NCI-H1105 (cell line): ENCODE results near the gene MON1B.
"Not testable (repeated sequence)": the region's sequence is repeated elsewhere in the genome, so short reads cannot be mapped to it uniquely, and the experiment has no call there.

Experiments
- DNase-seq: peaks from one replicate; lab custom pipeline; 2025; lab: John Stamatoyannopoulos, UW

Gene MON1B

GRCh38 chr16:77197747-77198146 is 6.8 kb downstream of the MON1B start:
- DNase-seq = no peak

- DNase-seq = no peak
Observed at GRCh38 chr16:77199211-77199610, 8.2 kb downstream of the MON1B start, which contains the start of gene SYCE1L. Gene SYCE1L (plus strand): TSS chr16:77199408. CDS start chr16:77199452, 44 bp downstream.

- no peak for DNase-seq
Observed at GRCh38 chr16:77206533-77206932, 15.5 kb downstream of the MON1B start.

DNA sequence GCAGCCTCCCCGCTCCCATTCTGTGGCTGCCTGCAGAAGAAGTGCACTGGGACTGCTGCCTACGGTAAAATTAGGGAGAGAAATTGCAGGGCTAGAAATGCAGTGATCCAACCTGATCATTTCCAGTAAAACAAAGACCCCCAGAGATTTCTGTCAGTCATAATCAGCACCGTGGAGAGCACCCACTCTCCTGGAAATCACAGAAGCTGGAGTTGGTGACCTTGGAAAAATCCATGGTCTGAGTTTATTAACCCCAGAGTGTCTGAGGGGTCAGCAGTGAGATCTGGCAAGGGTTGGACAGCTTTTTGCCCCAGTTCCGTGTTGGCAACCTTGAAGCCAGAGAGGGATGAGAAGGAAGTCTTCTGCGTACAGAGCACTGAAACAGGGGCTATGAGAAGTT is 16.0 kb downstream of the MON1B start:
- DNase-seq = no peak

- no peak for DNase-seq
Observed at GRCh38 chr16:77208382-77208781, 17.4 kb downstream of the MON1B start.

DNA sequence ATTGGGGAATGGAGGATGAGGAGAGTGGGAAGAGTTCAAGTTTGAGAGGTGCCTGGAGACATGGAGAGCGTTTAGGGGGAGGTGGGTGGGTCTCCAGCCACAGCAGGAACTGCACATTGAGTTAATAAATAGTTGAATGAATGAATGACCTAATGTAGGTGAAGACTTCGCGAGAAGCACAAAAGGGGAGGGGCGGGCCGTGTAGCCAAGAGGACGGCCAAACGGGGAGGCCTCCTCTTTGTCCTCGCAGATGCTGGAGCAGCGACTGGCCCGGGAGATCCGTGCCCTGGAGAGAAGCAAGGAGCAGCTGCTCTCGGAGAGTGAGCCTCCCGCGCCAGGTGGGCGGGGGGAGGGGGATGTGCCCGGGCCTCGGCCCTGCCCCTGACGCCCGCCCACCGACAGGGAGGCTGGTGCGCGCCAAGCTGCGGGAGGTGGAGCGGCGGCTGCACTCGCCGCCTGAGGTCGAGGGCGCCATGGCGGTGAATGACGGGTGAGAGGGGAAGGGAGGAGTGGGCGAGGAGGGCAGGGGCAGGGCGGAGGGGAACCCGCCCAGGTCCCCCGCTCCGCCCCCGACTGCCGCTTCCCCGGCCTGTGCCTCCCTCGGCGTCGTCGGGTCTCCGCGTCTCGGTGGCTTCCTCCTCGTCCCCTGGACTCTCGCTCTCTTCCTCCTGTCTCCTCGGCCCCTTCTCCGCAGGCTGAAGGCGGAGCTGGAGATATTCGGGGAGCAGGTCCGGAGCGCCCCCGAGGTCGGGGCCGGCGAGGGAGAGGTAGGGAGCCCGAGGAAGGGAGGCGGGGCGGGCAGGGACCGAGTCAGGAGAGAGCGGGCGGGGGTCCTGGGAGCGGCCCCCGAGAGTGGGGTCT is 21.1 kb downstream of the MON1B start:
- peak; percentile 85 for DNase-seq

GRCh38 chr16:77212741-77213541 is 22.0 kb downstream of the MON1B start:
- DNase-seq = peak; percentile 56

DNA sequence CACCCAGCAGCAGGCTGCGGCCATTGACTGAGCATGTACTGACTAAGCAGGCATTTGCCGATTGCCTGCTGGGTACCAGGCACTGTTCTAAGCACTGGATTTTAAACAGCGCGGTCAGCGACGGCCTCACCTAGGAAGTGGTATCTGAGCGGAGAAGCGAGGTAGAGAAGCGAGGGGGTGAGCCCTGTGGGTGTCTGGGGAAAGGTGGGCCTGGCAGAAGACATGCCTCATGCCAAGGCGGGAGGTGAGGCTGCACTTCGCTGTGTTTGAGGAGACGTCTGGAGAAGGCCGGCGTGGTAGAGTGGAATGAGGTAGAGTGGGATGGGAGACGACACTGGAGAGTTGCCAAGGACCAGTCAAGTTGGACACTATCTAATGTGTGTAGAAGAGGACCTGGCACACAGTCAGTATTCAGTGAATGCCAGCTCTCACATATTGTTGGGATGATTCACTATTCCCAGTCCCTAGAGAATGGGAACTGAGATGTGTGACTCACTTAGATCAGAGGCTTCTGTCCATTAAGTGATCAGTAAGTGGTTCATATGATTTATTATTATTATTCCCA is 22.6 kb downstream of the MON1B start:
- DNase-seq = no peak

GRCh38 chr16:77214411-77215138 is 23.6 kb downstream of the MON1B start:
- no peak for DNase-seq

DNA sequence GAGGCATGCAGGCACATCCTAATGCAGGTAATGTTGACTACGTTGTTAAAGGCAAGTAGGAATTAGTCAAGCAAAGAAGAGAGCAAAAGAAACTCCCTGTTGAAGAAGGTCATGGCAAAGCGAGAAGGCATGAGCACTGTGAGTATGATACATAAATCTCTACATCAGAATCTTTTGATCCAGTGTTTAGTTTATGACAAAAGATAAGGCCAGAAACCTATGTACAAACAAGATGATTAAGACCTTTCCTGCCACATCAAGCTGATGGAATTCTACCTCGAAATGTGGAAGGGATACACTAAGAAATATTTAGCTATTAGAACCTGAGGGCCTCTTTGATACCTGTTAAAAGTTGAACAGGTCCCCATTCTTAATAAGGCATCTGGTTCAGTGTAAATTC is 28.4 kb downstream of the MON1B start:
- no peak for DNase-seq

- no peak for DNase-seq
Observed at GRCh38 chr16:77220427-77220826, 29.4 kb downstream of the MON1B start.

DNA sequence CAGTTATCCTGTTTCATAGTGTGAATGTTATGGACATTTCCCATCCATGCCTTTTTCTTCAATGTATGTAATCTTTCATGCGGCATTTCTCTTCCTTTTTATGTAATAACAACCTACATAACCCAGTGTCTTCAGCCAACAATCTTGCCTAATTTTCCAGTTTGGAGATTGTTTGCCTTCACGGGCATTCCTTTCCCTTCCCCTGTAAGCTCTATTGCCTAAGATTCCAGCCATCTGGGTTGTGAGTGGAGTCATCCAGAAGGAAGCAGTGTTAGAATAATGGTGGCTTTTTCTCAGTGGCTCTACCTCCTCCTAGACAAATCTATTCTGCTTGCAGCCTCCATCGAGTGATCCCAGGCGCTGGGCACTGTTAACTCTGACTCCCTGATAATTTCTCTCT is 30.5 kb downstream of the MON1B start:
- DNase-seq = no peak

GRCh38 chr16:77223184-77223583 is 32.2 kb downstream of the MON1B start:
- DNase-seq = no peak

- DNase-seq = no peak
Observed at GRCh38 chr16:77225182-77225581, 34.2 kb downstream of the MON1B start.

DNA sequence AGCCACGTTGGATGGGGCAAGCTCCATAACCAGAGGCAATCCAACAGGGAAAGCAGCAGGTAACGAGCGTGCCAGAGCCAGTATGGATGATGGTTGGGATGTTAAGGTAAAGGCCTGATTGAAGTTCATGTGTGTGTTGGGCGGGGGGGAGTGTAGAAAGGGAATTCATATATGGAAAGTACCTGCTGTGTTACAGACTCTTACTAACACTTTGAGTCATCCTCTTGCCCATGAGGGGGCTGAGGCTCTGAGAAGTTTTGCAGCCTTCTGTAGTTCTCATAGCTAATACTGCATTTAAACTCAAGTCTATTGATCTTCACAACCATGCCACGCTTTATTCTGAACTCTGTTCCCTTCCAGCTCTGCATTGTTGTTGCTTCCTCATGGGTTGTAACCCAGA is 36.8 kb downstream of the MON1B start:
- no peak for DNase-seq

- DNase-seq = no peak
Observed at GRCh38 chr16:77231047-77231446, 40.1 kb downstream of the MON1B start.

DNA sequence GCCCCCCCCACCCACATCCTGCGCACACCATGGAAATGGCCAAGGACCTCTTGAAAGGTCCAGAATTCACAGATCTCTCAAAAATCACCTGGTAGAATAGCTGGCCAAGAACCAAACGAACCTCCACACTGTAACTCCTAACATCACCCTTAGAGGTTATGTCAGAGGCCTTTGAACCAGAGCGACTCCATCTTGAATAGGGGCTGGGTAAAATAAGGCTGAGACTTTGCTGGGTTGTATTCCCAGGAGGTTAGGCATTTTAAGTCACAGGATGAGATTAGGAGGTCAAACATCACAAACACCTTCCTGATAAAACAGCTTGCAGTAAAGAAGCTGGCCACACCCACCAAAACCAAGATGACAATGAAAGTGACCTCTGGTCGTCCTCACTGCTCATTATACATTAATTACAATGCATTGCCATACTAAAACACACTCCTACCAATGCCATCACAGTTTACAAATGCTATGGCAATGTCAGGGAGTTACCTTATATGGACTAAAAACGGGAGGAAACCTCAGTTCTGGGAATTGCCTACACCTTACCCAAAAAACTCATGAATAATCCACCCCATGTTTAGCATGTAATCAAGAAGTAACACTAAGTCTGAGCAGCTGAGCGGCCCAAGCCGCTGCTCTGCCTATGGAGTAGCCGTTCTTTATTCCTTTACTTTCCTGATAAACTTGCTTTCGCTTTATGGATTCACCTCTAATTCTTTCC is 43.0 kb downstream of the MON1B start:
- DNase-seq = no peak

- DNase-seq = no peak
Observed at GRCh38 chr16:77234611-77235010, 43.6 kb downstream of the MON1B start.

GRCh38 chr16:77236063-77236511 is 45.1 kb downstream of the MON1B start:
- peak; percentile 42 for DNase-seq

DNA sequence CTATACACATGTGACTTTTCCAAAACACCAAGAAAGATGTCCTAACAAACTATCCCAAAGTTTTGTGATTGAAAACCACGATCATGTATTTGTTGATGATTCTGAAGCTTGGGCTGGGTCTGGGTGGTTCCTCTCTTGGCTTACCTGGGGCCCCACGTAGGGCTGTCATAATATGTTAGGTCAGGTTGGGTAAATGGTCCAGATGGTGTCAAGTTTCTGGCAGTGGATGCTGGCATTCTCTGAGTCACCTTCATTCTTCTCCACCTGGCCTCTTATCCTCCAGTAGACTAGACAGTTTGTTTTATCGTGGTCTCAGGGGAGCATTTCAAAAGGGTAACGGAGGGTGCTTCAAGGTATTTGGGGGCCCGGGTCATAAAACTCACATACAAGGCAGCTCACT is 47.6 kb downstream of the MON1B start:
- DNase-seq = no peak

GRCh38 chr16:77242471-77242870 is 51.5 kb downstream of the MON1B start:
- not testable (repeated sequence) for DNase-seq
